AG04450 (cell line): Measurements from ENCODE around the gene FIS1. TPM values are rescaled to one million over a fixed set of nuclear protein-coding genes. Genes with fewer than 3 reads are reported as not detected.
A peak's percentile ranks its signal among the peaks of the same experiment; 100 is the strongest.

Experiments used
- CTCF ChIA-PET: fragments of 300-600, 350-600 bp; formaldehyde crosslinking; extraction: SDS; loops from one replicate; lab custom pipeline; 2022; ENCODE audit warnings: antibody characterized with exemption, inconsistent platforms; lab: Charles Lee
- POLR2A ChIA-PET: fragments of 350-600 bp; formaldehyde crosslinking; extraction: SDS; loops from one replicate; lab custom pipeline; 2021; ENCODE audit warnings: antibody characterized with exemption, inconsistent platforms; lab: Yijun Ruan, JAX
- DNase-seq: peaks from one replicate; pipeline ENCODE4 v3.0.0-alpha.2; 2011; ENCODE audit warnings: low read depth, low spot score
- H3K27ac ChIP-seq: one replicate; pipeline ENCODE4 v1.5.1; 2012; ENCODE audit warnings: low read depth, low read length, control low read depth
- H3K27me3 ChIP-seq: one replicate; pipeline ENCODE4 v1.6.0; 2012; ENCODE audit warnings: low read length; ENCODE audit not compliant: control insufficient read depth, insufficient read depth
- H3K4me3 ChIP-seq: 2 replicates; pipeline ENCODE4 v1.5.1; 2011; ENCODE audit warnings: mild to moderate bottlenecking, low read depth, low read length, control low read depth
- H3K9me3 ChIP-seq: 2 replicates; pipeline ENCODE4 v1.5.1; 2012; ENCODE audit warnings: low read length; ENCODE audit not compliant: control insufficient read depth, insufficient read depth
- CTCF ChIP-seq: IDR thresholded peaks from 2 replicates; pipeline ENCODE4 v1.5.1; 2011; ENCODE audit warnings: low read depth, low read length, control low read depth, inconsistent platforms
- polyA plus RNA-seq: library from polyadenylated mRNA; depleted of rRNA; stranded (reverse); fragments of >200 nt; gene quantifications from 2 replicates; pipeline ENCODE4 v1.2.3, GENCODE V29; 2011

The FIS1 gene
- polyA plus RNA-seq, 1 experiment: 170 TPM

GRCh38 chr7:101251871-101252659 is 7.2 kb upstream of the FIS1 start:
- peak; percentile 94 for DNase-seq
- peak overlapping the region; percentile 95 for H3K4me3 ChIP-seq
- CTCF ChIA-PET: interaction anchor here (0.6 to 1.3 kb wide), 7 partner anchors 8 to 357 kb away, joined by 3 to 6 read pairs (median 3); no protein-coding TSS in a partner anchor
- no peaks in the 10 kb centered on the region for H3K27me3 ChIP-seq
- POLR2A ChIA-PET: interaction anchor here (0.6 to 1.2 kb wide), 3 partner anchors 34 to 70 kb away, joined by 3 read pairs; partner anchors contain the start of genes IFT22 and ZNHIT1
- no peaks in the 10 kb centered on the region; the same call in 1 of the 2 replicates for H3K9me3 ChIP-seq
- no peak for TF ChIP-seq CTCF
- H3K27ac ChIP-seq: peak overlapping the region; percentile 65

- Histone ChIP-seq H3K4me3 (no peak overlapping the region), H3K27me3 (no peaks in the 10 kb centered on the region), H3K9me3 (peaks cover 4% of the 10 kb centered on the region; the same call in 1 of the 2 replicates), H3K27ac (no peak overlapping the region)
- ChIA-PET CTCF (no interaction called here), POLR2A (no interaction called here)
- DNase-seq: no peak
- TF ChIP-seq CTCF: no peak
Observed at GRCh38 chr7:101250324-101250723, 5.4 kb upstream of the FIS1 start.

GRCh38 chr7:101248276-101248675 is 3.4 kb upstream of the FIS1 start:
- no peak for TF ChIP-seq CTCF
- DNase-seq: no peak
- Histone ChIP-seq H3K27me3 (no peaks in the 10 kb centered on the region), H3K27ac (no peak overlapping the region), H3K4me3 (no peak overlapping the region), H3K9me3 (peaks cover 5% of the 10 kb centered on the region; the same call in 1 of the 2 replicates)
- ChIA-PET POLR2A (no interaction called here), CTCF (interaction anchor here (1.0 to 1.8 kb wide), 3 partner anchors 34 to 104 kb away, joined by 3 to 4 read pairs (median 3); no protein-coding TSS in a partner anchor)

- ChIA-PET CTCF (interaction anchor here (0.6 to 5.6 kb wide), 9 partner anchors 10 to 136 kb away, joined by 3 to 101 read pairs (median 7); partner anchors contain the start of genes PLOD3 and ZNHIT1), POLR2A (no interaction called here)
- H3K27ac ChIP-seq: peak overlapping the region; percentile 31
- H3K27me3 ChIP-seq: no peaks in the 10 kb centered on the region
- H3K4me3 ChIP-seq: peak overlapping the region; percentile 98
- no peak for TF ChIP-seq CTCF
- no peak for DNase-seq
- peaks cover 5% of the 10 kb centered on the region; the same call in 1 of the 2 replicates for H3K9me3 ChIP-seq
Observed at GRCh38 chr7:101245147-101245668, 327 bp upstream of the FIS1 start.
